Fibroblast of lung (primary cell): ENCODE measurements around the gene TBCA. TPM values are rescaled to one million over a fixed set of nuclear protein-coding genes. Genes with fewer than 3 reads are reported as not detected.

Source experiments
- DNase-seq, 2 donors: peaks; one replicate each; pipeline versions ENCODE4 v3.0.0 to v3.0.0-alpha.2; 2010; ENCODE audit warnings: low read depth in 2 of 2
- H2AFZ ChIP-seq: 2 replicates; pipeline ENCODE4 v1.5.1; 2012; ENCODE audit warnings: low read length, control low read depth, inconsistent platforms
- H3K27ac ChIP-seq: 2 replicates; pipeline ENCODE4 v1.5.1; 2011; ENCODE audit warnings: low read length, control low read depth; ENCODE audit not compliant: insufficient read depth
- H3K27me3 ChIP-seq: 2 replicates; pipeline ENCODE4 v1.5.1; 2011; ENCODE audit warnings: mild to moderate bottlenecking, low read length; ENCODE audit not compliant: control insufficient read depth, insufficient read depth
- H3K36me3 ChIP-seq: 2 replicates; pipeline ENCODE4 v1.5.1; 2011; ENCODE audit warnings: low read length; ENCODE audit not compliant: control insufficient read depth, insufficient read depth
- H3K4me1 ChIP-seq: 2 replicates; pipeline ENCODE4 v1.5.1; 2011; ENCODE audit warnings: low read length; ENCODE audit not compliant: control insufficient read depth, insufficient read depth; ENCODE audit errors: extremely low read depth
- H3K4me2 ChIP-seq: 2 replicates; pipeline ENCODE4 v1.5.1; 2011; ENCODE audit warnings: low read length, control low read depth; ENCODE audit not compliant: insufficient read depth; ENCODE audit errors: extremely low read depth
- H3K4me3 ChIP-seq, 4 experiments: fragments of 200-600 bp in 1 of 4; sonication (generic) in 1 of 4; replicated peaks in 1 of 4; 2 replicates each; pipeline ENCODE4 v1.5.1; 2011 to 2016; ENCODE audit warnings: low read length in 4 of 4, low read depth in 3 of 4, mild to moderate bottlenecking in 3 of 4, control low read depth in 2 of 4, inconsistent platforms in 1 of 4, mixed read lengths in 1 of 4; ENCODE audit not compliant: insufficient read depth in 1 of 4; ENCODE audit errors: control extremely low read depth in 1 of 4
- H3K79me2 ChIP-seq: 2 replicates; pipeline ENCODE4 v1.5.1; 2012; ENCODE audit warnings: mild to moderate bottlenecking, low read length, inconsistent platforms; ENCODE audit not compliant: control insufficient read depth, insufficient read depth
- H3K9ac ChIP-seq: 2 replicates; pipeline ENCODE4 v1.5.1; 2011; ENCODE audit warnings: mild to moderate bottlenecking, low read length, control low read depth; ENCODE audit not compliant: insufficient read depth
- H3K9me3 ChIP-seq: 2 replicates; pipeline ENCODE4 v1.5.1; 2012; ENCODE audit warnings: low read depth, low read length; ENCODE audit not compliant: control insufficient read depth, insufficient read depth
- H4K20me1 ChIP-seq: 2 replicates; pipeline ENCODE4 v1.5.1; 2011; ENCODE audit warnings: low read length; ENCODE audit not compliant: control insufficient read depth, insufficient read depth; ENCODE audit errors: extremely low read depth
- CTCF ChIP-seq, 2 donors: IDR thresholded peaks in 1 of 2; conservative IDR thresholded peaks in 1 of 2; 1 replicate in 1 of 2; 2 replicates in 1 of 2; pipeline ENCODE4 v1.5.1; 2011 to 2012; ENCODE audit warnings: low read length in 2 of 2, control low read depth in 1 of 2, inconsistent platforms in 1 of 2, low read depth in 1 of 2, mild to moderate bottlenecking in 1 of 2
- EZH2 ChIP-seq: IDR thresholded peaks from 2 replicates; pipeline ENCODE4 v1.5.1; 2012; ENCODE audit warnings: low read length, control low read depth, mild to moderate bottlenecking; ENCODE audit errors: missing control alignments
- polyA plus RNA-seq, 2 donors: library from polyadenylated mRNA; depleted of rRNA in 1 of 2; stranded (reverse) in 1 of 2; unstranded in 1 of 2; fragments of >200 nt; gene quantifications; 2 replicates each; pipeline ENCODE4 v1.2.1, GENCODE V29; 2011 to 2012; ENCODE audit warnings: missing spikeins in 1 of 2
- total RNA-seq: library from RNA; depleted of rRNA; stranded (reverse); fragments of >200 nt; gene quantifications from 2 replicates; pipeline ENCODE4 v1.2.1, GENCODE V29; 2014

The TBCA gene
- total and polyA plus RNA-seq, 2 donors (not counting 1 experiment from before 2014, with no cell fraction given) = 125 to 238 TPM

DNA sequence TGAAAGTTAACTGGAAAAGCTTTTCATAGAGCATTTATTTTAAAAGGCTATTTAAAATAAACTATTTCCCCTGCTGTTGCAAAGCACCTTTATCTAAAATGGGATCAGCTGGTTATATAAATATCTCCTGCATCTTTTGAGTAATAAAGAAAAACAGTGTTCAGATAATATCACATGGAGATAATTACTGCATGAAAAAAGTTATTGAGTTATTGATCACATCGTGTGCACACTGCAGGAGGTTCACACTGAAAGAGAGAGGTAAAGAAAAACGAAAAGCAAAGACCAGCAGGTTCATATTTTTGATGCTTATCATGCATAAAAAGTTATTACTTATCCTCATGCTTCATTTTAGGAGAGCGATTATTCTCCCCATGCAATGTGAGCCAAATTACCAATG, 82.2 kb downstream of the TBCA start:
- DNase-seq = no peak
- no peaks in the 10 kb centered on the region for H3K4me1 ChIP-seq
- no peak overlapping the region for H2AFZ ChIP-seq
- H4K20me1 ChIP-seq = no peaks in the 10 kb centered on the region
- H3K4me2 ChIP-seq = no peak overlapping the region
- TF ChIP-seq CTCF (conservative IDR thresholded peaks at IDR 0.05 in 1 of 2, IDR thresholded peaks at IDR 0.05 in 1 of 2; ENCODE audit: low read depth in 1 of 2, low read length in 2 of 2) (no peak), EZH2 (no peak)
- H3K4me3 ChIP-seq = no peak overlapping the region
- H3K36me3 ChIP-seq = no peaks in the 10 kb centered on the region
- no peaks in the 10 kb centered on the region for H3K9me3 ChIP-seq
- no peaks in the 10 kb centered on the region for H3K27me3 ChIP-seq
- H3K27ac ChIP-seq = no peak overlapping the region
- H3K9ac ChIP-seq = no peak overlapping the region
- peaks cover 2% of the 10 kb centered on the region for H3K79me2 ChIP-seq

GRCh38 chr5:77683171-77683732, 92.9 kb downstream of the TBCA start:
- Histone ChIP-seq H3K4me3 (no peak overlapping the region), H3K36me3 (no peaks in the 10 kb centered on the region), H3K4me1 (no peaks in the 10 kb centered on the region), H3K27me3 (no peaks in the 10 kb centered on the region), H3K9ac (no peak overlapping the region), H2AFZ (no peak overlapping the region), H4K20me1 (no peaks in the 10 kb centered on the region), H3K27ac (no peak overlapping the region), H3K79me2 (no peaks in the 10 kb centered on the region), H3K9me3 (no peaks in the 10 kb centered on the region), H3K4me2 (no peak overlapping the region)
- peak in 1 of 2 donors; percentile 8 for DNase-seq
- TF ChIP-seq CTCF (conservative IDR thresholded peaks at IDR 0.05 in 1 of 2, IDR thresholded peaks at IDR 0.05 in 1 of 2; ENCODE audit: low read depth in 1 of 2, low read length in 2 of 2) = no peak
- no peak for TF ChIP-seq EZH2

GRCh38 chr5:77670526-77670925, 105.6 kb downstream of the TBCA start:
- H3K9me3 ChIP-seq = no peaks in the 10 kb centered on the region
- no peak for TF ChIP-seq EZH2
- TF ChIP-seq CTCF (conservative IDR thresholded peaks at IDR 0.05 in 1 of 2, IDR thresholded peaks at IDR 0.05 in 1 of 2; ENCODE audit: low read depth in 1 of 2, low read length in 2 of 2) = no peak
- H3K4me1 ChIP-seq = no peaks in the 10 kb centered on the region
- H3K9ac ChIP-seq = no peak overlapping the region
- no peak for DNase-seq
- no peaks in the 10 kb centered on the region for H3K36me3 ChIP-seq
- H3K4me2 ChIP-seq = no peak overlapping the region
- no peak overlapping the region for H2AFZ ChIP-seq
- no peak overlapping the region for H3K4me3 ChIP-seq
- H3K79me2 ChIP-seq = no peaks in the 10 kb centered on the region
- H3K27ac ChIP-seq = no peak overlapping the region
- no peaks in the 10 kb centered on the region for H4K20me1 ChIP-seq
- peaks cover 11% of the 10 kb centered on the region for H3K27me3 ChIP-seq
